Nephron progenitor cell (in vitro differentiated cells): ENCODE data around the gene NELL2.
A peak's percentile ranks its signal among the peaks of the same experiment; 100 is the strongest.

Experiments used
- DNase-seq: peaks from one replicate; pipeline ENCODE4 v3.0.0; 2021
- H3K27ac Mint-ChIP-seq: 2 replicates; pipeline ENCODE4 v1.8.0; 2021; ENCODE audit warnings: mild to moderate bottlenecking, moderate library complexity, mixed read lengths
- H3K27me3 Mint-ChIP-seq: 2 replicates; pipeline ENCODE4 v1.8.0; 2021; ENCODE audit warnings: mild to moderate bottlenecking, low read depth, mixed read lengths; ENCODE audit not compliant: poor library complexity
- H3K36me3 Mint-ChIP-seq: 2 replicates; pipeline ENCODE4 v1.8.0; 2021; ENCODE audit warnings: low read depth, mixed read lengths
- H3K4me1 Mint-ChIP-seq: 2 replicates; pipeline ENCODE4 v1.8.0; 2021; ENCODE audit warnings: mixed read lengths
- H3K4me3 Mint-ChIP-seq: 2 replicates; pipeline ENCODE4 v1.8.0; 2021; ENCODE audit warnings: mild to moderate bottlenecking, moderate library complexity, mixed read lengths
- H3K9me3 Mint-ChIP-seq: 2 replicates; pipeline ENCODE4 v1.8.0; 2021; ENCODE audit warnings: mild to moderate bottlenecking, moderate library complexity, mixed read lengths
- TF ChIP-seq, protein P1 (sequence below): fragments of 200-600 bp; sonication (generic); IDR thresholded peaks from 2 replicates; pipeline ENCODE4 v1.5.0; 2021; ENCODE audit warnings: antibody characterized with exemption

Gene NELL2

DNA sequence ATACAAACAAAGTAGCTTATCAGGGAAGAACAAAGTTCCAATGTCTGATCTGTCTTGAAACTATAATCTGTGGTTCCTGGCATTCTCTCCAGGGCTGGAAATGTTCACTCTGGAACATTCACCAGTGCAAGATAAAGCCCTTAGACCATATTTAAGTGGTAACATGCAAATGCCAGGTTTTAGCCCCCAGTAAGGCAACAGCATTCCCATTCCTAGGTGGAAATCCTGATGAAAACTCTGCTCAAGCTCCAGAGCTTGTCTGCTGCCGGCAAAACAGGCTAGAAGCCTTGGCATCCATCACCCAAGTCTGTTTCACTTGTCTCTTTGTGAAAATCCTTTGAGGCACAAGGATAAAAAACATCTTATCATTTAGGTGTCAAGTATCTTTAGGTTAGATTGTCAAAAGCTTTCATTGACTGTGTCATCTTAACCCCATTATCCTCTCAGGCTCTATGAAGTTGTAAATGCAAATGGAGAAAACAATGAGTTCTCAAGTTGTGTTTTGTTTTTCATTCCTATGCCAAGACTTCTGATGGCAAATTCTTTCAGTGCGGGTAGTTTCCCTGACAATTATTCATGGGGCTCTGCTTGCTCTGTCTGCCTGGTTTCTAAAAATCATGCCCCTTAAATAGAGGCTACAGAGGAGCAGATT, 344.7 kb downstream of the NELL2 start:
- TF ChIP-seq, protein P1, sequence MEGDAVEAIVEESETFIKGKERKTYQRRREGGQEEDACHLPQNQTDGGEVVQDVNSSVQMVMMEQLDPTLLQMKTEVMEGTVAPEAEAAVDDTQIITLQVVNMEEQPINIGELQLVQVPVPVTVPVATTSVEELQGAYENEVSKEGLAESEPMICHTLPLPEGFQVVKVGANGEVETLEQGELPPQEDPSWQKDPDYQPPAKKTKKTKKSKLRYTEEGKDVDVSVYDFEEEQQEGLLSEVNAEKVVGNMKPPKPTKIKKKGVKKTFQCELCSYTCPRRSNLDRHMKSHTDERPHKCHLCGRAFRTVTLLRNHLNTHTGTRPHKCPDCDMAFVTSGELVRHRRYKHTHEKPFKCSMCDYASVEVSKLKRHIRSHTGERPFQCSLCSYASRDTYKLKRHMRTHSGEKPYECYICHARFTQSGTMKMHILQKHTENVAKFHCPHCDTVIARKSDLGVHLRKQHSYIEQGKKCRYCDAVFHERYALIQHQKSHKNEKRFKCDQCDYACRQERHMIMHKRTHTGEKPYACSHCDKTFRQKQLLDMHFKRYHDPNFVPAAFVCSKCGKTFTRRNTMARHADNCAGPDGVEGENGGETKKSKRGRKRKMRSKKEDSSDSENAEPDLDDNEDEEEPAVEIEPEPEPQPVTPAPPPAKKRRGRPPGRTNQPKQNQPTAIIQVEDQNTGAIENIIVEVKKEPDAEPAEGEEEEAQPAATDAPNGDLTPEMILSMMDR: no peak

GRCh38 chr12:44526655-44527182, 349.4 kb downstream of the NELL2 start:
- H3K27me3 Mint-ChIP-seq: peaks cover 2% of the 10 kb centered on the region
- no peak overlapping the region for H3K4me3 Mint-ChIP-seq
- H3K27ac Mint-ChIP-seq: no peak overlapping the region
- H3K4me1 Mint-ChIP-seq: peaks cover 4% of the 10 kb centered on the region
- no peak for DNase-seq
- no peaks in the 10 kb centered on the region for H3K36me3 Mint-ChIP-seq
- TF ChIP-seq, protein P1: peak; percentile 8
- H3K9me3 Mint-ChIP-seq: no peaks in the 10 kb centered on the region

More for the DNA sequence above, 344.7 kb downstream of the NELL2 start:
- Mint-ChIP-seq H3K27me3 (peaks cover 2% of the 10 kb centered on the region), H3K4me1 (no peaks in the 10 kb centered on the region), H3K36me3 (no peaks in the 10 kb centered on the region), H3K27ac (no peak overlapping the region), H3K9me3 (no peaks in the 10 kb centered on the region), H3K4me3 (no peak overlapping the region)
- DNase-seq: no peak

DNA sequence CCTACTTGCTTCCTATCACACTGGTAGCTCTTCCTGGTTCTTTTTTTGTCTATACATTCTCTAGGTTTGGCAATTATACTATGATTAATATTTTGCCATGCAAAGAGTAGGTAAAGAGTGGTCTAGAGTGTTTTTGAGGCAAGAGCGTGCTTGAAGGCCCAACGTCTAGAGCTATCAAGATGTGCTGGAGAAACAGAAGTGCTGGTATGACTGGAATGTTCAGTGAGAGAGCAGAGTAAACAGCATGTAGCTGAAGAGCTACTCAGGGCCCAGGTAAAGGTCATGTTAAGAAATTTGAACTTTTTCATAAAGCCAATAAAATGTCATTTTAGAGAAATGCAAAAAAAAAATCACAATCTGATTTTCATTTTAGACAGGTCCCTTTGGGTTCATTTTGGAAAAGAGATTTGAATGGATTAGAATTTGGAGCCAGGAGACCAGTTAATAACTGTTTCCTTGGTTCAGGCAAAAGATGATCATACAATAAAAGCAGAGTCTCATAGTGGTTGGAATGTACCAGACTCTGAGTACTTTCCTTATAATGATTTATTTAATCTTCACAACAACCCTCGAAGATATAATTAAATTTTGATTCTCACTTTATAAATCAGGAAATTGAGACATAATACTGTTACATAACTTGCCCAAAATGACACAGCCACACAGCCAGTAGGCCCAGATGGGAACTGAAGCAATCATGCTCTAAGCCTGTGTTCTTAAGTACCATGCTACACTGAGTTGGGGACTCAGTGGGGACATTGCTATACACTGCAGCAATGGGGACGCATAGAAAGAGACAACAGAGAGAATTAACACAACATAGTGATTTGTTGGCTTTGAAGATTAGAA, 350.1 kb downstream of the NELL2 start:
- H3K9me3 Mint-ChIP-seq: no peaks in the 10 kb centered on the region
- peaks cover 2% of the 10 kb centered on the region for H3K27me3 Mint-ChIP-seq
- peaks cover 4% of the 10 kb centered on the region for H3K4me1 Mint-ChIP-seq
- no peak for DNase-seq
- no peaks in the 10 kb centered on the region for H3K36me3 Mint-ChIP-seq
- TF ChIP-seq, protein P1: no peak
- no peak overlapping the region for H3K4me3 Mint-ChIP-seq
- no peak overlapping the region for H3K27ac Mint-ChIP-seq

GRCh38 chr12:44523828-44524227, 352.3 kb downstream of the NELL2 start:
- TF ChIP-seq, protein P1: no peak
- Mint-ChIP-seq H3K4me3 (no peak overlapping the region), H3K36me3 (no peaks in the 10 kb centered on the region), H3K27me3 (no peaks in the 10 kb centered on the region), H3K4me1 (peaks cover 4% of the 10 kb centered on the region), H3K9me3 (no peaks in the 10 kb centered on the region), H3K27ac (no peak overlapping the region)
- no peak for DNase-seq

- H3K27me3 Mint-ChIP-seq: no peaks in the 10 kb centered on the region
- H3K9me3 Mint-ChIP-seq: no peaks in the 10 kb centered on the region
- no peak overlapping the region for H3K27ac Mint-ChIP-seq
- H3K36me3 Mint-ChIP-seq: no peaks in the 10 kb centered on the region
- no peak overlapping the region for H3K4me3 Mint-ChIP-seq
- DNase-seq: no peak
- TF ChIP-seq, protein P1: no peak
- peaks cover 4% of the 10 kb centered on the region for H3K4me1 Mint-ChIP-seq
Measured at GRCh38 chr12:44521702-44522101, 354.4 kb downstream of the NELL2 start.
